K562 (cell line): Measurements from ENCODE around the gene ALOX12.

Source experiments
- FOXA1 ChIP-seq: fragments of 450-650 bp; IDR thresholded peaks from 2 replicates; pipeline ENCODE4 v1.6.1; 2016; ENCODE audit warnings: mild to moderate bottlenecking, borderline replicate concordance
- TOE1 ChIP-seq, 2 experiments: fragments of 450-650 bp in 1 of 2; sonication (generic) in 1 of 2; formaldehyde crosslinking in 1 of 2; IDR thresholded peaks; 2 replicates each; pipeline versions ENCODE4 v1.7.1 to v1.8.0; 2016 to 2022; ENCODE audit warnings: borderline replicate concordance in 2 of 2, mild to moderate bottlenecking in 2 of 2, antibody characterized with exemption in 1 of 2, inconsistent platforms in 1 of 2, low read depth in 1 of 2, missing genetic modification reagents in 1 of 2, moderate library complexity in 1 of 2
- TF ChIP-seq, protein P1 (sequence below), 2 experiments: fragments of 200-800 bp in 1 of 2; sonication (Bioruptor generic) in 1 of 2; sonication (generic) in 1 of 2; formaldehyde crosslinking in 1 of 2; IDR thresholded peaks in 1 of 2; conservative IDR thresholded peaks in 1 of 2; 2 replicates each; pipeline versions ENCODE4 v1.5.0 to v1.6.1; 2016 to 2020; ENCODE audit warnings: missing compliant biosample characterization in 1 of 2, missing genetic modification characterization in 1 of 2, missing genetic modification reagents in 1 of 2
- TF ChIP-seq, protein P2 (sequence below), 3 experiments: IDR thresholded peaks in 2 of 3; conservative IDR thresholded peaks in 1 of 3; 2 replicates each; pipeline ENCODE4 v1.5.1; 2011 to 2012; ENCODE audit warnings: low read length in 3 of 3, mild to moderate bottlenecking in 3 of 3, control low read depth in 2 of 3, improper control_type of control experiment in 1 of 3, inconsistent platforms in 1 of 3, low read depth in 1 of 3, mixed read lengths in 1 of 3, moderate library complexity in 1 of 3; ENCODE audit not compliant: insufficient read depth in 2 of 3

DNA sequence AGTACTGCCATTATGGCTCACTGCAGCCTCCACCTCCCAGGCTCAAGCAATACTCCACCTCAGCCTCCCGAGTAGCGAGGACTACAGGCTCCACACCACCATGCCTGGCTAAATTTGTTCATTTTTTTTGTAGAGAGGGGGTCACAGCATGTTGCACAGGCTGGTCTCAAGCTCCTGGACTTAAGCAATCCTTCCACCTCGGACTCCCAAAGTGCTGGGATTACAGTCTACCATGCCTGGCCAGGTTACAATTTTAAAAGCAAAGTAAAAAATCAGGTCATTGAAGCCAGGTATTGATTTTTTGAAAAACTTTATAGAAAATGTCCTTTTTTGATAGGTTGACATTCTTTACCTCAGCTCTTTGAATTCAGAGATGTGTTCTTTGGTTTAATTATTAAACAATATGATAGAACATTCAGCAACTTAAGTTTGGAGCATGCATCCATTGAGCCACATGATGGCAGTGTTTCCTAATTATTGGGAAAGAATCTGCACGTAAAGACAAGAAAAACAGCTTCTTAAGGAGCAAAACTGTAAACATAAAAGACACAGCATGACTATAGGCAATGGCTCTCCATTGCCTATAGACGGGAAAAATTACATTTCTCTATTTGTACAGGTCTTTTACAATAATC, 49.8 kb downstream of the ALOX12 start:
- TF ChIP-seq, protein P1, sequence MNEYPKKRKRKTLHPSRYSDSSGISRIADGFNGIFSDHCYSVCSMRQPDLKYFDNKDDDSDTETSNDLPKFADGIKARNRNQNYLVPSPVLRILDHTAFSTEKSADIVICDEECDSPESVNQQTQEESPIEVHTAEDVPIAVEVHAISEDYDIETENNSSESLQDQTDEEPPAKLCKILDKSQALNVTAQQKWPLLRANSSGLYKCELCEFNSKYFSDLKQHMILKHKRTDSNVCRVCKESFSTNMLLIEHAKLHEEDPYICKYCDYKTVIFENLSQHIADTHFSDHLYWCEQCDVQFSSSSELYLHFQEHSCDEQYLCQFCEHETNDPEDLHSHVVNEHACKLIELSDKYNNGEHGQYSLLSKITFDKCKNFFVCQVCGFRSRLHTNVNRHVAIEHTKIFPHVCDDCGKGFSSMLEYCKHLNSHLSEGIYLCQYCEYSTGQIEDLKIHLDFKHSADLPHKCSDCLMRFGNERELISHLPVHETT (CRISPR knock-in tag; conservative IDR thresholded peaks at IDR 0.05 in 1 of 2, IDR thresholded peaks at IDR 0.05 in 1 of 2), result no peak
- TF ChIP-seq FOXA1, result no peak
- TF ChIP-seq, protein P2, sequence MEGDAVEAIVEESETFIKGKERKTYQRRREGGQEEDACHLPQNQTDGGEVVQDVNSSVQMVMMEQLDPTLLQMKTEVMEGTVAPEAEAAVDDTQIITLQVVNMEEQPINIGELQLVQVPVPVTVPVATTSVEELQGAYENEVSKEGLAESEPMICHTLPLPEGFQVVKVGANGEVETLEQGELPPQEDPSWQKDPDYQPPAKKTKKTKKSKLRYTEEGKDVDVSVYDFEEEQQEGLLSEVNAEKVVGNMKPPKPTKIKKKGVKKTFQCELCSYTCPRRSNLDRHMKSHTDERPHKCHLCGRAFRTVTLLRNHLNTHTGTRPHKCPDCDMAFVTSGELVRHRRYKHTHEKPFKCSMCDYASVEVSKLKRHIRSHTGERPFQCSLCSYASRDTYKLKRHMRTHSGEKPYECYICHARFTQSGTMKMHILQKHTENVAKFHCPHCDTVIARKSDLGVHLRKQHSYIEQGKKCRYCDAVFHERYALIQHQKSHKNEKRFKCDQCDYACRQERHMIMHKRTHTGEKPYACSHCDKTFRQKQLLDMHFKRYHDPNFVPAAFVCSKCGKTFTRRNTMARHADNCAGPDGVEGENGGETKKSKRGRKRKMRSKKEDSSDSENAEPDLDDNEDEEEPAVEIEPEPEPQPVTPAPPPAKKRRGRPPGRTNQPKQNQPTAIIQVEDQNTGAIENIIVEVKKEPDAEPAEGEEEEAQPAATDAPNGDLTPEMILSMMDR (IDR thresholded peaks at IDR 0.05 in 2 of 3, conservative IDR thresholded peaks at IDR 0.05 in 1 of 3; ENCODE audit: insufficient read depth in 2 of 3, low read depth in 1 of 3, low read length in 3 of 3), result peak; percentile 45 to 82 (median 62); a peak in 5 of 6 replicates
- TF ChIP-seq TOE1 (IDR thresholded peaks at IDR 0.05; ENCODE audit: borderline replicate concordance), result no peak
- TF ChIP-seq TOE1 (CRISPR knock-in tag; IDR thresholded peaks at IDR 0.05; ENCODE audit: borderline replicate concordance, low read depth), result no peak
